ENCODE results near the gene RARB.

- no peak for TF ChIP-seq FOXA1 (IDR thresholded peaks at IDR 0.05)
- no peak for TF ChIP-seq NFRKB (IDR thresholded peaks at IDR 0.05)
- no peak for TF ChIP-seq ARNT (IDR thresholded peaks at IDR 0.05)
- TF ChIP-seq ELF4 (IDR thresholded peaks at IDR 0.05): no peak
- no peak for TF ChIP-seq TARDBP (IDR thresholded peaks at IDR 0.05)
- no peak for TF ChIP-seq BHLHE40 (IDR thresholded peaks at IDR 0.05; ENCODE audit: borderline replicate concordance)
Measured at GRCh38 chr3:25584011-25584789, 156.1 kb downstream of the RARB start.
